KMS-11 (cell line): Measurements from ENCODE around the gene RASL12.

Source experiments
- H2AFZ ChIP-seq: fragments of 200-600 bp; sonication (generic); 2 replicates; pipeline ENCODE4 v1.6.1; 2016; ENCODE audit warnings: antibody characterized with exemption, mixed run types, low read depth
- H3K27ac ChIP-seq: fragments of 200-600 bp; sonication (generic); 2 replicates; pipeline ENCODE4 v1.6.1; 2016; ENCODE audit warnings: mild to moderate bottlenecking, mixed run types
- H3K27me3 ChIP-seq: fragments of 200-600 bp; sonication (generic); 2 replicates; pipeline ENCODE4 v1.6.1; 2017; ENCODE audit warnings: mild to moderate bottlenecking, low read depth, mixed run types, moderate library complexity; ENCODE audit not compliant: insufficient read depth
- H3K36me3 ChIP-seq: fragments of 200-600 bp; sonication (generic); 2 replicates; pipeline ENCODE4 v1.6.1; 2017; ENCODE audit warnings: mild to moderate bottlenecking, mixed run types; ENCODE audit not compliant: insufficient read depth
- H3K4me1 ChIP-seq: fragments of 200-600 bp; sonication (generic); 2 replicates; pipeline ENCODE4 v1.6.1; 2016; ENCODE audit warnings: mild to moderate bottlenecking, low read depth, mixed run types; ENCODE audit not compliant: poor library complexity, severe bottlenecking
- H3K4me2 ChIP-seq: fragments of 200-600 bp; sonication (generic); 2 replicates; pipeline ENCODE4 v1.7.0; 2016; ENCODE audit warnings: mild to moderate bottlenecking, mixed run types
- H3K4me3 ChIP-seq: fragments of 200-600 bp; sonication (generic); IDR thresholded peaks from 2 replicates; pipeline ENCODE4 v1.6.1; 2017; ENCODE audit warnings: low read depth, low read length, mixed read lengths; ENCODE audit not compliant: insufficient read depth
- H3K79me2 ChIP-seq: fragments of 200-600 bp; sonication (generic); 2 replicates; pipeline ENCODE4 v1.6.1; 2016; ENCODE audit warnings: low read depth, mixed run types; ENCODE audit not compliant: insufficient read depth
- H3K9ac ChIP-seq: fragments of 200-600 bp; sonication (generic); 2 replicates; pipeline ENCODE4 v1.6.1; 2016; ENCODE audit warnings: mild to moderate bottlenecking, mixed run types
- H4K20me1 ChIP-seq: fragments of 200-600 bp; sonication (generic); 2 replicates; pipeline ENCODE4 v1.6.1; 2016; ENCODE audit warnings: mild to moderate bottlenecking, mixed run types; ENCODE audit not compliant: insufficient read depth
- CTCF ChIP-seq: fragments of 200-600 bp; sonication (generic); conservative IDR thresholded peaks from 2 replicates; pipeline ENCODE4 v1.6.1; 2017; ENCODE audit warnings: low read depth, mild to moderate bottlenecking, antibody characterized with exemption, low read length, moderate library complexity, mixed read lengths

The RASL12 gene

GRCh38 chr15:65085207-65085753 lies 17.5 kb upstream of the RASL12 start:
- Histone ChIP-seq H3K27ac (no peak overlapping the region), H3K36me3 (no peaks in the 10 kb centered on the region), H4K20me1 (no peaks in the 10 kb centered on the region), H3K27me3 (no peaks in the 10 kb centered on the region; the same call in 1 of the 2 replicates), H2AFZ (no peak overlapping the region), H3K4me3 (no peak overlapping the region), H3K79me2 (no peaks in the 10 kb centered on the region), H3K4me2 (no peak overlapping the region), H3K9ac (no peak overlapping the region), H3K4me1 (no peaks in the 10 kb centered on the region)
- TF ChIP-seq CTCF = no peak

- no peaks in the 10 kb centered on the region for H3K79me2 ChIP-seq
- no peak overlapping the region for H2AFZ ChIP-seq
- no peak overlapping the region for H3K27ac ChIP-seq
- H3K36me3 ChIP-seq = no peaks in the 10 kb centered on the region
- H4K20me1 ChIP-seq = no peaks in the 10 kb centered on the region
- no peak overlapping the region for H3K4me3 ChIP-seq
- no peaks in the 10 kb centered on the region; the same call in 1 of the 2 replicates for H3K27me3 ChIP-seq
- TF ChIP-seq CTCF = no peak
- H3K9ac ChIP-seq = no peak overlapping the region
- H3K4me1 ChIP-seq = no peaks in the 10 kb centered on the region
- H3K4me2 ChIP-seq = no peak overlapping the region
Observed at GRCh38 chr15:65084500-65085206, 16.9 kb upstream of the RASL12 start.

- no peaks in the 10 kb centered on the region for H3K79me2 ChIP-seq
- H3K36me3 ChIP-seq = no peaks in the 10 kb centered on the region
- no peak for TF ChIP-seq CTCF
- no peak overlapping the region for H3K9ac ChIP-seq
- H3K4me2 ChIP-seq = no peak overlapping the region
- H3K4me1 ChIP-seq = no peaks in the 10 kb centered on the region
- no peak overlapping the region for H3K4me3 ChIP-seq
- H2AFZ ChIP-seq = no peak overlapping the region
- H3K27ac ChIP-seq = no peak overlapping the region
- H3K27me3 ChIP-seq = no peaks in the 10 kb centered on the region; the same call in 1 of the 2 replicates
- no peaks in the 10 kb centered on the region for H4K20me1 ChIP-seq
Observed at GRCh38 chr15:65083262-65083701, 15.5 kb upstream of the RASL12 start.

- H2AFZ ChIP-seq = no peak overlapping the region
Observed at GRCh38 chr15:65082303-65082953, 14.6 kb upstream of the RASL12 start.

More at GRCh38 chr15:65082303-65082953, 14.6 kb upstream of the RASL12 start:
- TF ChIP-seq CTCF = no peak
- Histone ChIP-seq H3K36me3 (no peaks in the 10 kb centered on the region), H3K4me3 (no peak overlapping the region), H3K9ac (no peak overlapping the region), H4K20me1 (no peaks in the 10 kb centered on the region), H3K27me3 (no peaks in the 10 kb centered on the region; the same call in 1 of the 2 replicates), H3K79me2 (no peaks in the 10 kb centered on the region), H3K4me1 (no peaks in the 10 kb centered on the region), H3K27ac (no peak overlapping the region), H3K4me2 (no peak overlapping the region)
